NB4 (cell line): ENCODE data around the gene IAPP.

Experiments
- CTCF ChIP-seq: IDR thresholded peaks from one replicate; pipeline ENCODE4 v1.5.1; 2012; ENCODE audit warnings: low read depth, low read length
- MYC ChIP-seq: IDR thresholded peaks from 2 replicates; pipeline ENCODE4 v1.6.1; 2011; ENCODE audit warnings: low read depth, low read length
- POLR2A ChIP-seq: IDR thresholded peaks from 2 replicates; pipeline ENCODE4 v1.6.1; 2011; ENCODE audit warnings: mild to moderate bottlenecking; ENCODE audit not compliant: insufficient read length; ENCODE audit errors: extremely low read depth

DNA sequence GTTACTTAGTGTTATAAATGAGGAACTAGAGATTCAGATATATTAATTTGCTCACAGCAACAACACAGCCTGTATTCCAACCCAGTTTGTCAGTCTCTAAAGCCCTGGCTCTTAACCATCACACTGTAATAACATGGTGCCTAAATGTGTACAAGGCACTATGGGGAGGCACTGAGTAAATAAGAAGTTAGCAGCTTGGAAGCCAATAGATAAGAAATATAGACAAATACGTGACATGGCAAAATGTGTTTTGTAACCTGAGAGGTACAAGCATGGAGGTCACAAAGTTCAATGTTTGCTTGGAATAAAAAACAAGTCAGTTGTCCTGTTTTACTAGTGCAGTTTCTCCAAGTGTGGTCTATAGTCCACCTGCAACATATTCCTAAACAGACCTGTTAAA is 21.7 kb upstream of the IAPP start:
- TF ChIP-seq CTCF (no peak), POLR2A (no peak), MYC (no peak)
